ENCODE results near the gene CSGALNACT2.
A peak's percentile ranks its signal among the peaks of the same experiment; 100 is the strongest.

CSGALNACT2 gene

DNA sequence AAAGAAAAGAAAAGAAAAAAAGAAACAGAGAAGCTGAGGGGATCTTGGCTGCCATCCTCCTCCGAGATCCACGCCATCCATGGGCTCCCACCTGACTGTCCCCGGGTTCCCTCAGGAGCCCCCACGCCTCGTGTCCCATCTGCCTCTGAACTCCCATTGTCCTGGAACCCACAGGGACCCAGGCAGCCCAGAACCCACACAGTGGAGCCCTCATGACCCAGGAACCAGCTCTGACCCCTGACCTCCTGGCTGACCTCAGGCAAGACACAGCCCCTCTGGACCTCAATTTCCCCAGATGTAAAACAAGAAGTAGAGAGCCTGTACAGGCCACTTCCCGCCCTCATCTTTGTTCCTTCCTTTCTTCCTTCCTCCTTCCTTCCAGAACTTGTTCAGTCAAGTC is 88.2 kb downstream of the CSGALNACT2 start:
- TF ChIP-seq, protein P1, sequence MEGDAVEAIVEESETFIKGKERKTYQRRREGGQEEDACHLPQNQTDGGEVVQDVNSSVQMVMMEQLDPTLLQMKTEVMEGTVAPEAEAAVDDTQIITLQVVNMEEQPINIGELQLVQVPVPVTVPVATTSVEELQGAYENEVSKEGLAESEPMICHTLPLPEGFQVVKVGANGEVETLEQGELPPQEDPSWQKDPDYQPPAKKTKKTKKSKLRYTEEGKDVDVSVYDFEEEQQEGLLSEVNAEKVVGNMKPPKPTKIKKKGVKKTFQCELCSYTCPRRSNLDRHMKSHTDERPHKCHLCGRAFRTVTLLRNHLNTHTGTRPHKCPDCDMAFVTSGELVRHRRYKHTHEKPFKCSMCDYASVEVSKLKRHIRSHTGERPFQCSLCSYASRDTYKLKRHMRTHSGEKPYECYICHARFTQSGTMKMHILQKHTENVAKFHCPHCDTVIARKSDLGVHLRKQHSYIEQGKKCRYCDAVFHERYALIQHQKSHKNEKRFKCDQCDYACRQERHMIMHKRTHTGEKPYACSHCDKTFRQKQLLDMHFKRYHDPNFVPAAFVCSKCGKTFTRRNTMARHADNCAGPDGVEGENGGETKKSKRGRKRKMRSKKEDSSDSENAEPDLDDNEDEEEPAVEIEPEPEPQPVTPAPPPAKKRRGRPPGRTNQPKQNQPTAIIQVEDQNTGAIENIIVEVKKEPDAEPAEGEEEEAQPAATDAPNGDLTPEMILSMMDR (IDR thresholded peaks at IDR 0.05), result no peak
- H3K36me3 ChIP-seq, result no peaks in the 10 kb centered on the region
- no peak overlapping the region for H3K27ac ChIP-seq
- H3K4me1 ChIP-seq, result peaks cover 0 to 32% (median 9%) of the 10 kb centered on the region in 4 donors
- no peaks in the 10 kb centered on the region for H3K9me3 ChIP-seq
- intact Hi-C loops (cut with DNase I; ENCODE audit: low total_unique reads), result no loop called here
- no peak overlapping the region for H3K4me3 ChIP-seq
- peaks cover 0 to 58% of the 10 kb centered on the region in 2 donors for H3K27me3 ChIP-seq
- DNase-seq, result peak in 1 of 2 donors; percentile 46

DNA sequence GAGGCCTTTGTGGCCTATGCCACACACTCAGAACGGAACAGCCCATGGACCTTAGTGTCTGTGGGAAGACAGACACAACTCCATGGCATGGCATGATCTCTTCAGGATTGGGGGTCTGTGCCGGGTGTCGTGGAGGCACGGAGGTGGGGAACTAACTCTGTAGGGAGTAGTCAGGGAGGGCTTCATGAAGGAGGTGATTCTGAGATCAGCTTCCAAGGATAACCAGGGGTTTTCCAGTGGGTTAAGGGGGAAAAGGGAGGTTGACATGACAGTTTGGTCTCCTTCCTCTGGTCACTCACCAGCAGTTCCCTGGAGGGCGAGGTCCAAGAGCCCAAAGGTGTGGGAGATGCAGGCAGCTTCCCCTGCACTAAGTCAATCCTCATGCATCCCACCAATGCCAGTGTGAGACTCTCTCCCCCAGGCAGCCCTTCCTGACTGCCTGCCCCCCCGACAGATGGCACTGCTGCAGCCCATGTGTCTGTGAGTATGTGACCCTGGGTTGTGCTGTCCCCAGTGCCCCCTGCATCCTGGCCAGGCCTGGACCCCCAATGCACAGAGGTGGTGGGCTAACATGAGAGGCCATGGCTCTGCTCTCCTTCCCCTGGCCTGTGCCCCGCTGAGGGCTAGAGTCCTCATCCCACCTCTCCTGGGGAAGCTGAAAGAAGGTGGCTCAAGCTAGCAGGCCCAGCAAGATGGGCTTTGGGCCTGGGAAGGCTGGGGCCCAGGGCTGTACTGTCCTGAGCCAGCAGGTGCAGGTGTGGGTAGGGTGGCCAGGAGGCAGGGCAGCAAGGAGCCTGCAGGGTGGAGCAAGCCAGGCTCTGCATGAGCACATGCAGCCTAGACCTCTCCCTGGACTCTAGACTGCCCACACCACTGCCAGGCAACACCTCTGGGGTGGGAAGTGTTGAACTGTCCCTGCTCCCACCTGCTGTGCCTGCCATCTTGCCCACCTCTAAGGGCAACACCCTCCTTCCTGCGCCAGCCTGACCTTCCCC is 88.9 kb downstream of the CSGALNACT2 start:
- no peaks in the 10 kb centered on the region for H3K9me3 ChIP-seq
- no peak overlapping the region for H3K27ac ChIP-seq
- TF ChIP-seq, protein P1 (IDR thresholded peaks at IDR 0.05), result no peak
- H3K27me3 ChIP-seq, result peaks cover 0 to 60% of the 10 kb centered on the region in 2 donors
- DNase-seq, result peak; percentile 11 to 53
- no peaks in the 10 kb centered on the region for H3K36me3 ChIP-seq
- peaks cover 0 to 32% (median 9%) of the 10 kb centered on the region in 4 donors for H3K4me1 ChIP-seq
- H3K4me3 ChIP-seq, result no peak overlapping the region
- intact Hi-C loops (cut with DNase I; ENCODE audit: low total_unique reads), result no loop called here

DNA sequence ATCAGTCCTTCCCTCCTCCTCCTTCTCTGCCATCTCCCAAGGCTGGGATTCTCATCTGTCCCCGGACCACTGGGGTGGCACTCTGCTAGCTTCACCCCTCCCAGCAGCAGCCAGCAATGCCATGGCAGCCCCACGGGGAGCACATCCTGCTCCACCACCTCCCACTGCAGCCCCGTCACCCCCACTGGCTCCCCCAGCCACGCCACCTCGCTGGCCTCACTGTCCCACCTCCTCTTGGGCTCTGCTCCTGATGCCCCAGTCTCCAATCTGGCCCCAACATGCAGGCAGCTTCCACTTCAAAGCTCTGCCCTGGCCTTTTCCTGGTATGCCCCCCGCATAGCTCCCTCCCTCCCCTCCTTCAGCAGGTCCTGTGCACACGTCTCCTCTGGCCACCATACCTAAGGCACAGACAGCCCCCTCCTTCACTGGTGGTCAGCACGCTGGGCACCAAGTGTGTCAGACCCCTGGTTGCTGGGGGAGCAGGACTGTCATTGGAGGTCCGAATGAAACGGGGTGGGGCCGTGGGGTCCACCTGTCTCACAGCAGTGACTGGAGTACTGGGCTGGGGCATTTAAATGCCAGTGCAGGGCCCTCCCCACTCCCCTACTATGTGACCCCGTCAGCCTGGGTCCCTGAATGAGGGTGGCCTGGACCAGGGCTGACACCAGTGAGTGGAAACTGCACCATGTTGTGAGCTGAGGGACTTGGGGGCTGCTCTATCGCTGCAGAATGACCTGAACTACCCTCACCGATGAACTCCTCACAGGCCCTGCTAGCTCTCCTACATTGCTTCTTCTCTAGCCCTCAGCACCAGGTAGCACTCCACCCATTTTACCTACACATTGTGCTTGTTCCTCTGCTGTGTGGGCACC is 89.9 kb downstream of the CSGALNACT2 start:
- Histone ChIP-seq H3K4me1 (peaks cover 0 to 32% (median 9%) of the 10 kb centered on the region in 4 donors), H3K36me3 (no peaks in the 10 kb centered on the region), H3K27ac (no peak overlapping the region), H3K27me3 (peaks cover 0 to 63% of the 10 kb centered on the region in 2 donors), H3K4me3 (no peak overlapping the region), H3K9me3 (no peaks in the 10 kb centered on the region)
- intact Hi-C loops (cut with DNase I; ENCODE audit: low total_unique reads), result no loop called here
- DNase-seq, result peak; percentile 12 to 57
- TF ChIP-seq, protein P1 (IDR thresholded peaks at IDR 0.05), result no peak

DNA sequence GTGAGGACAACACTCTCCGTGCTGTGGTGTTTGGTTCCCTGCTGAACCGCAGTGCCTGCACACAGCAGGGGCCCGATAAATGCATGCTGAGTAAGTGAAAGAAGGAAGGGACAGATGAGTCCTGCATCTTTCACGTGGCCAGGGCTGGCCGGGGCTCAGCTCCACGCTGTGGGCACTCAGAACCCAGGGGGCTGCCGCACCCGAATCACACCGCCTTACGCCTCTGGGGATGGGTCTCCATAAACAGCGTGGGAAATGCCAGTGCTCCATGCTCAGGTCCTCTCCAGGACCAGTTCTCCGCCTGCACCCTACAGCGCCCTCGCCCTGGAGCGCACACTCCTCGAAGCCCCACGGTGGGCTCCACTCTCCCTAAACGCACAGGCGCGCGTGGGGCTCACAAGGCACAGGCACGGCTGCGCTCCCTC is 90.5 kb downstream of the CSGALNACT2 start:
- Histone ChIP-seq H3K27ac (no peak overlapping the region), H3K36me3 (no peaks in the 10 kb centered on the region), H3K27me3 (peaks cover 0 to 63% of the 10 kb centered on the region in 2 donors), H3K9me3 (no peaks in the 10 kb centered on the region), H3K4me3 (peak overlapping the region in 1 of 2 donors; percentile 13), H3K4me1 (peaks cover 0 to 32% (median 9%) of the 10 kb centered on the region in 4 donors)
- DNase-seq, result peak; percentile 11 to 60
- TF ChIP-seq, protein P1 (IDR thresholded peaks at IDR 0.05), result no peak
- intact Hi-C loops (cut with DNase I; ENCODE audit: low total_unique reads), result no loop called here

All from tibial artery (tissue), 4 donors.